Measurements from ENCODE around the gene BBC3. TPM values are rescaled to one million over a fixed set of nuclear protein-coding genes. Genes with fewer than 3 reads are reported as not detected.

BBC3 gene
- total RNA-seq, 1 donor from 2014 or later, result 14.9 TPM

DNA sequence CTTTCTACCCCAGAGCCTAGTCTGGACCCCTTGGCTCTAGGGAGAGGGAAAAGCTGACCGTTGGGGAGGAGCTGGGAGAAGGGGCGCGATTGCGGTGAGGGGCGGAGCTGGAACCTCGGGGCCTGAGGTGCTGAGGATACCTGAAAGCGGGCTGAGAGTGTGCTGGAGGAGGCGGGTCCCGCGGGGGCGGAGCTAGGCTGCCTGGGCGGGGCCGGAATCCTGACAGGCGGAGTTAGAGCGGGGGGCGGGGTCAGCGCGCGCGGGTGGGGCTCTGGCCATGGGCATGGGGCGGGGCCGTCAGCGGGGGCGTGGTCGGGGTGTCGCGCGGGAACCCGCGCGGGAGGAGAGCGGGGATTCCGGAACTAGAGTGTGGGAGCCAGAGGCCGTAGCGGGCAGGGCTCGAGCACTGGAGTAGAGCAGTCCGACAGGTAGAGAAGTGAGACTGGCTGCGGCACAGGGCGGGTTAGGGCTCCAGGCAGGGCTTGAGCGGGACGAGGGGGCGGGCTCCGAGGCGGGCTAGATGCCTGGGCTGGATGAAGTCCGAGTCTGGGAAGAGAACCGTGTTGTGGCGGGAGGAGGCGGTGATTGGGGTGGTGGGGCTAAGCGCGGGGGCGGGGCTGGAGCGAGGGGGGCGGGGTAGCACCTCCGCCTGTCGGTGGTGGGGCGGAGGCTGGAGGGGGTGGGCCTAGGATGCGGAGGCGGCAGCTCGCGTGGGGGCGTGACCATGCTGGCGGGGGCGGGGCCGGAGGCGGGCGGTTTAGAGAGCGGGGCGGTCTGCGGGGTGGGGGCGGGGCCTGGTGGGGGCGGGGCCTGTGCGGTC, 43.3 kb upstream of the BBC3 start, which contains the start of gene INAFM1:
TSS of gene INAFM1 (plus strand) at position 815 of the 820 bp plus-strand sequence. CDS start 35 bp downstream, outside the sequence.
- peak; percentile 87 to 98 for DNase-seq (ENCODE audit: low spot score in 2 of 2)
- intact Hi-C loops (cut with DNase I), result loop anchor here (1.0 to 10.0 kb wide), 3 partner anchors 17 to 331 kb away; partner anchors contain the start of genes BBC3 and BICRA
- Histone ChIP-seq H3K27me3 (no peaks in the 10 kb centered on the region), H3K27ac (peak within 1 kb of the TSS; percentile 99), H3K4me3 (peak within 1 kb of the TSS; percentile 77 to 87), H3K9me3 (no peaks in the 10 kb centered on the region), H3K36me3 (peaks cover 17 to 26% of the 10 kb centered on the region in 2 donors), H3K4me1 (peaks cover 7 to 40% of the 10 kb centered on the region in 2 donors)
- TF ChIP-seq, protein P1, sequence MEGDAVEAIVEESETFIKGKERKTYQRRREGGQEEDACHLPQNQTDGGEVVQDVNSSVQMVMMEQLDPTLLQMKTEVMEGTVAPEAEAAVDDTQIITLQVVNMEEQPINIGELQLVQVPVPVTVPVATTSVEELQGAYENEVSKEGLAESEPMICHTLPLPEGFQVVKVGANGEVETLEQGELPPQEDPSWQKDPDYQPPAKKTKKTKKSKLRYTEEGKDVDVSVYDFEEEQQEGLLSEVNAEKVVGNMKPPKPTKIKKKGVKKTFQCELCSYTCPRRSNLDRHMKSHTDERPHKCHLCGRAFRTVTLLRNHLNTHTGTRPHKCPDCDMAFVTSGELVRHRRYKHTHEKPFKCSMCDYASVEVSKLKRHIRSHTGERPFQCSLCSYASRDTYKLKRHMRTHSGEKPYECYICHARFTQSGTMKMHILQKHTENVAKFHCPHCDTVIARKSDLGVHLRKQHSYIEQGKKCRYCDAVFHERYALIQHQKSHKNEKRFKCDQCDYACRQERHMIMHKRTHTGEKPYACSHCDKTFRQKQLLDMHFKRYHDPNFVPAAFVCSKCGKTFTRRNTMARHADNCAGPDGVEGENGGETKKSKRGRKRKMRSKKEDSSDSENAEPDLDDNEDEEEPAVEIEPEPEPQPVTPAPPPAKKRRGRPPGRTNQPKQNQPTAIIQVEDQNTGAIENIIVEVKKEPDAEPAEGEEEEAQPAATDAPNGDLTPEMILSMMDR (IDR thresholded peaks at IDR 0.05), result no peak

- peak; percentile 77 to 97 for DNase-seq (ENCODE audit: low spot score in 2 of 2)
- intact Hi-C loops (cut with DNase I), result loop anchor here (1.0 to 10.0 kb wide), 3 partner anchors 16 to 331 kb away; partner anchors contain the start of genes BBC3 and BICRA
- Histone ChIP-seq H3K4me3 (peak overlapping the region; percentile 77 to 87), H3K27me3 (no peaks in the 10 kb centered on the region), H3K36me3 (peaks cover 18 to 26% of the 10 kb centered on the region in 2 donors), H3K9me3 (no peaks in the 10 kb centered on the region), H3K4me1 (peaks cover 7 to 32% of the 10 kb centered on the region in 2 donors), H3K27ac (peak overlapping the region; percentile 99)
- TF ChIP-seq, protein P1 (IDR thresholded peaks at IDR 0.05), result no peak
Measured at GRCh38 chr19:47273313-47274070, 42.5 kb upstream of the BBC3 start.

GRCh38 chr19:47272448-47273312, 41.7 kb upstream of the BBC3 start:
- Histone ChIP-seq H3K9me3 (no peaks in the 10 kb centered on the region), H3K4me1 (peaks cover 7 to 27% of the 10 kb centered on the region in 2 donors), H3K36me3 (peaks cover 18 to 33% of the 10 kb centered on the region in 2 donors), H3K4me3 (peak overlapping the region; percentile 77 to 87), H3K27me3 (no peaks in the 10 kb centered on the region), H3K27ac (peak overlapping the region; percentile 99)
- intact Hi-C loops (cut with DNase I), result loop anchor here (10.0 kb wide), 1 partner anchor 332 kb away; the partner anchor contains the start of gene BICRA
- TF ChIP-seq, protein P1 (IDR thresholded peaks at IDR 0.05), result no peak
- peak in 1 of 2 donors; percentile 78 for DNase-seq (ENCODE audit: low spot score in 2 of 2)

GRCh38 chr19:47271949-47272348, 41.0 kb upstream of the BBC3 start:
- H3K27me3 ChIP-seq, result no peaks in the 10 kb centered on the region
- DNase-seq (ENCODE audit: low spot score in 2 of 2), result no peak
- H3K4me1 ChIP-seq, result peaks cover 7 to 21% of the 10 kb centered on the region in 2 donors
- no peaks in the 10 kb centered on the region for H3K9me3 ChIP-seq
- H3K4me3 ChIP-seq, result no peak overlapping the region
- TF ChIP-seq, protein P1 (IDR thresholded peaks at IDR 0.05), result no peak
- H3K27ac ChIP-seq, result peak overlapping the region; percentile 99
- peaks cover 25 to 41% of the 10 kb centered on the region in 2 donors for H3K36me3 ChIP-seq
- intact Hi-C loops (cut with DNase I), result loop anchor here (10.0 kb wide), 1 partner anchor 333 kb away; the partner anchor contains the start of gene BICRA

Measured in ascending aorta (tissue), 2 donors.